Urinary bladder (tissue), 4 donors: ENCODE measurements around the gene H6PD. TPM values are rescaled to one million over a fixed set of nuclear protein-coding genes. Genes with fewer than 3 reads are reported as not detected.

ENCODE experiments used
- DNase-seq: peaks from one replicate; pipeline ENCODE4 v3.0.0-alpha.2; 2015; ENCODE audit errors: extremely low spot score
- H3K27ac ChIP-seq: one replicate; pipeline ENCODE4 v1.5.1; 2013; ENCODE audit warnings: low read depth, mild to moderate bottlenecking, moderate library complexity
- H3K36me3 ChIP-seq: one replicate; pipeline ENCODE4 v1.6.1; 2013; ENCODE audit warnings: mild to moderate bottlenecking, moderate library complexity; ENCODE audit not compliant: insufficient read depth
- H3K4me1 ChIP-seq: one replicate; pipeline ENCODE4 v1.6.1; 2013; ENCODE audit warnings: mild to moderate bottlenecking, moderate library complexity; ENCODE audit not compliant: insufficient read depth
- H3K4me3 ChIP-seq: one replicate; pipeline ENCODE4 v1.5.1; 2013; ENCODE audit warnings: low read depth, low read length
- WGBS: extraction: QIAGEN DNeasy Blood & Tissue Kit; methylation state at CpG from one replicate; pipeline ENCODE4 v1.1.7; 2013; 5-methylcytosine and 5-hydroxymethylcytosine counted together
- polyA plus RNA-seq: library from polyadenylated mRNA; stranded (reverse); fragments of 200-250 nt; gene quantifications from one replicate; pipeline ENCODE4 v1.2.3, GENCODE V29; 2013
- total RNA-seq: library from RNA; depleted of rRNA; stranded (reverse); fragments of >200 nt; gene quantifications from one replicate; pipeline ENCODE4 v1.2.3, GENCODE V29; 2014
- donor health status: healthy with polysubstance abuse.
- donor health status: healthy.

H6PD gene
- total and polyA plus RNA-seq, 2 donors, result 26.6 to 32.6 TPM

DNA sequence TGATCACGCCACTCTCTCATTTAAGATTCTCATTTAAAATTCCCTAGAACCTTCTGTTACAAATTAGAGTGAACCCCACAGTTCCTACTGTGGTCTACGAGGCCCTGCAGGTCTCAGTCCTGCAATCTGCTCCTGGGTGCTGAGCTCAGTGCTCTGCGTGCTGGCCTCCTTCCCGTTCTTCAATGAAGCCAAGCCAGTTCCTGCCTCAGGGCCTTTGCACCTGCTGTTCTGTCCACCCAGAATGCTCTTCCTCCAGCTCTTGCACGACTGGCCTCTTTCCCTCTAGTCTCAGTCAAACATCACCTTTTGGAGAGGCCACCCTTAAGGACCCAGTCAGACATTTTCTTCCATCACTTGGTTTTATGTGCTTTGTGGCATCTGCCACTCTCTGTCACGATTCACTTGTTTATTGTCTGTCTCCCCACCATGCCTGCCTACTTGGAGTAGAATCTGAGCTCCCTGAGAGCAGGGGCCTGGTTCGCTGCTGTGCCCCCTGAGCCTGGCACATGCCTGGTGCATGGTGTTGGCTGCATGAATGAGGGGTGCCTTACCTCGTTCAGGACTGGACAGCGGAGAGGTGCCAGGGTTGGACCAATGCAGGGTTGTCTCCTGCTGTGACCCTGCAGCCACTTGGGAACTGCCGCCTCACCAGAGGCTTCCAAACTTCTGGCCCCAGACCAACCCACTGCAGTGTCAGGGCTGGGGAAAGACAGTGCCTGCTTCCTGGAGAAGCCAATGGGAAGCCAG lies 9.7 kb upstream of the H6PD start:
- no peak overlapping the region for H3K4me3 ChIP-seq
- H3K27ac ChIP-seq, result no peak overlapping the region
- no peak for DNase-seq
- H3K4me1 ChIP-seq, result no peaks in the 10 kb centered on the region
- no peaks in the 10 kb centered on the region for H3K36me3 ChIP-seq
- 90% methylated on average over 10 of the region's 10 CpGs for WGBS

- DNase-seq, result no peak
- Histone ChIP-seq H3K4me1 (no peaks in the 10 kb centered on the region), H3K36me3 (no peaks in the 10 kb centered on the region), H3K27ac (no peak overlapping the region), H3K4me3 (no peak overlapping the region)
- 51% methylated on average over 5 of the region's 5 CpGs for WGBS
These were observed 9.2 kb upstream of the H6PD start for GRCh38 chr1:9225411-9225785.

GRCh38 chr1:9228609-9229008 lies 6.0 kb upstream of the H6PD start:
- Histone ChIP-seq H3K4me1 (no peaks in the 10 kb centered on the region), H3K36me3 (no peaks in the 10 kb centered on the region), H3K4me3 (no peak overlapping the region), H3K27ac (no peak overlapping the region)
- no peak for DNase-seq
- WGBS, result 78% methylated on average over 4 of the region's 4 CpGs

DNA sequence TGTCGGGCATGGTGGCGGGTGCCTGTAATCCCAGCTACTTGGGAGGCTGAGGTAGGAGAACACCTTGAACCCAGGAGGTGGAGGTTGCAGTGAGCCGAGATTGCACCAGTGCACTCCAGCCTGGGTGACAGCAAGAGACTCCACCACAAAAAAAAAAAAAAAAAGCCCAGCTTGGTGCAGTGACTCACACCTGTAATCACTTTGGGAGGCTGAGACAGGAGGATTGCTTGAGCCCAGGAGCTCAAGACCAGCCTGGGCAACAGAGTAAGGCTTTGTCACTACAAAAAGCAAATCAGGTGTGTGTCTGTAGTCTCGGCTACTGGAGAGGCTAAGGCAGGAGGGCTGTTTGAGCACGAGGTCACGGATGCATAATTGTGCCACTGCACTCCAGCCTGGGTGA lies 5.0 kb upstream of the H6PD start:
- Histone ChIP-seq H3K36me3 (no peaks in the 10 kb centered on the region), H3K4me3 (no peak overlapping the region), H3K27ac (no peak overlapping the region), H3K4me1 (no peaks in the 10 kb centered on the region)
- 93% methylated on average over 6 of the region's 6 CpGs for WGBS
- DNase-seq, result no peak

DNA sequence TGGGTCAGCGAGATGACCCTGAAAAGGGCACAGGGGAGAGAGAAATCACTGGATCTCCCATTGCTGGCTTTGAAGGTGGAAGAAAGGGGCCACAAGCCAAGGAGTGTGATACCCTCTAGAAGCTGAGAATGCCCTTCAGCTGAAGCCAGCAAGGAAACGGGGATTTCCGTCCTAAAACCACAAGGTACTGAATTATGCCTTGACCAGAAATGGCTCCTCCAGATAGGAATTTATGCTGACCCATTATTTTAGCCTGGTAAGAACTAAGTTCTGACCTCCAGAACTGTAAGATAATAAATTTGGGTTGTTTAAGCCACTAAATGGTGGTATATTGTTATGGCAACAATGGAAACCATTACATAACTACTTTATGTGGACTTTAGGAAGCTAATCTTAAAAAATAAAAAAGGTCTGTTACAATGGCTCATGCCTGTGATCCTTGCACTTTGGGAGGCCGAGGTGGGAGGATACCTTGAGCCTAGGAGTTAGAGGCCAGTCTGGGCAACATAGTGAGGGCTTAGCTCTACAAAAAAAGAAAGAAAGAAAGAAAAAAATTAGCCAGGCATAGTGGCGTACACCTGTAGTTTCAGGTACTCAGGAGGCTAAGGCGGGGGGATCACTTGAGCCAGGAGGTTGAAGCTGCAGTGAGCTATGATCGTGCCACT lies 3.6 kb upstream of the H6PD start:
- no peak for DNase-seq
- 86% methylated on average over 7 of the region's 7 CpGs for WGBS
- Histone ChIP-seq H3K27ac (no peak overlapping the region), H3K4me3 (no peak overlapping the region), H3K36me3 (no peaks in the 10 kb centered on the region), H3K4me1 (peaks cover 1% of the 10 kb centered on the region)

- H3K4me1 ChIP-seq, result peaks cover 1% of the 10 kb centered on the region
- no peak overlapping the region for H3K4me3 ChIP-seq
- no peak overlapping the region for H3K27ac ChIP-seq
- DNase-seq, result no peak
- H3K36me3 ChIP-seq, result no peaks in the 10 kb centered on the region
- 56% methylated on average over 13 of the region's 13 CpGs for WGBS
These were observed 2.8 kb upstream of the H6PD start for GRCh38 chr1:9231648-9232332.

GRCh38 chr1:9233241-9233941 lies 1.2 kb upstream of the H6PD start:
- DNase-seq, result no peak
- whole genome bisulfite sequencing, result 66% methylated on average over 20 of the region's 20 CpGs
- H3K36me3 ChIP-seq, result no peaks in the 10 kb centered on the region
- H3K4me1 ChIP-seq, result peaks cover 1% of the 10 kb centered on the region
- no peak overlapping the region for H3K4me3 ChIP-seq
- peak overlapping the region; percentile 65 for H3K27ac ChIP-seq

DNA sequence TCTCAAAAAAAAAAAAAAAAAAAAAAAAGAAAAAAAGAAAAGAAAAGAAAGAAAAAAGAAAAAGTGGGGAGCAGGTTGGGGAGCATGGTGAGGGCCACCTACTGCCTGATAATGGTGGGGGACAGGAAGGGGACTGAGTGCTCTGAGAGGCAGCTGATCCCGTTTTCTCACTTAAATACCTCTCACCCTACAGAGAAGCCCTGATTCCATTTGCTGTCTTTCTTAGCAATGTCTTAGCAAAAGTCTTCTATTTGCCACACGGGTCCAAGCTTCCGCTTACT lies 692 bp upstream of the H6PD start:
- DNase-seq, result no peak
- Histone ChIP-seq H3K4me3 (peak overlapping the region; percentile 90), H3K36me3 (no peaks in the 10 kb centered on the region), H3K4me1 (peaks cover 1% of the 10 kb centered on the region), H3K27ac (peak overlapping the region; percentile 81)
- WGBS, result 48% methylated on average over 3 of the region's 3 CpGs

GRCh38 chr1:9235096-9235459 lies 504 bp downstream of the H6PD start:
- Histone ChIP-seq H3K4me1 (peaks cover 3% of the 10 kb centered on the region), H3K27ac (peak overlapping the region; percentile 99), H3K4me3 (peak overlapping the region; percentile 90), H3K36me3 (no peaks in the 10 kb centered on the region)
- under 1% methylated on average over 28 of the region's 28 CpGs for WGBS
- DNase-seq, result no peak

- 83% methylated on average over 10 of the region's 10 CpGs for WGBS
- peak overlapping the region; percentile 99 for H3K27ac ChIP-seq
- no peaks in the 10 kb centered on the region for H3K36me3 ChIP-seq
- peaks cover 3% of the 10 kb centered on the region for H3K4me1 ChIP-seq
- no peak for DNase-seq
- peak overlapping the region; percentile 90 for H3K4me3 ChIP-seq
These were observed 986 bp downstream of the H6PD start for GRCh38 chr1:9235560-9235959.

DNA sequence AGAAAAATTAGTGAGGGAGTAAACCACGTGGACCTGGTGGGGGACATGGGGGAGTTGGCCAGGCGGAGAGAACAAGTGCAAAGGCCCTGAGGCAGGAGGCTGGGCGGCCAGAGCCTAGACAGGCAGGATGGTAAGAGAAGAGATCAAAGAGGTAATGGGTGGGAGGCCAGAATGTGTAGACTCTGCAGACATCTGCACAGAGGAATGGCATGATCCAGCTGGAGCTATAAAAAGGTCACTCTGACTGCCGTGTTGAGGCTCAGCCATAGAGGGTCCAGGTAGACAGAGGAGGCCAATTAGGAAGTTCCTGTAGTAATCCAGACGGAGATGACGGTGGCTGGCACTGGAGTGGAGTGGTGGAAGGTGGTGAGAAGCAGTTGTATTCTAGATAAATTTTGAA lies 3.6 kb downstream of the H6PD start:
- 79% methylated on average over 6 of the region's 6 CpGs for WGBS
- no peak overlapping the region for H3K27ac ChIP-seq
- no peaks in the 10 kb centered on the region for H3K36me3 ChIP-seq
- no peak for DNase-seq
- H3K4me1 ChIP-seq, result peaks cover 6% of the 10 kb centered on the region
- no peak overlapping the region for H3K4me3 ChIP-seq

DNA sequence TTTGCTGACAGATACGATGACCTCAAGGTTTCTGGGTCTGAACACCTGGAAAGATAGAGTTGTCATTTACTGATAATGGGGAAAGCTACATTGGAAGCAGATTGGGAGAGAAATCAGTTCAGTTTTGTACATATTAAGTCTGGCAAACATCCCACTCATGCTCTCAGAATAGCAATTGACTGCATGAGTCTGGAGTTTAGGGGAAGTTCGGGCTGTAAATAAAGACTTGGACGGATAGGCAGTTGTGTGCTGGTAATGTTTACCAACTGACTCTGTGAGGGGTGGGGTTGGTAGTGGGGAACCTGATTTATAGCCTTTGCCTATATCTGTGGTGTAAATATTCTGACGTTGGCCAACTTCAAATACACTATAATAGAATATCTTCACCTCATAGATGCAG lies 4.0 kb downstream of the H6PD start:
- Histone ChIP-seq H3K4me3 (no peak overlapping the region), H3K36me3 (no peaks in the 10 kb centered on the region), H3K4me1 (peaks cover 6% of the 10 kb centered on the region), H3K27ac (no peak overlapping the region)
- DNase-seq, result no peak
- WGBS, result 49% methylated on average over 4 of the region's 4 CpGs

- H3K4me1 ChIP-seq, result peaks cover 6% of the 10 kb centered on the region
- H3K4me3 ChIP-seq, result no peak overlapping the region
- 65% methylated on average over 16 of the region's 16 CpGs for WGBS
- H3K27ac ChIP-seq, result peak overlapping the region; percentile 55
- no peaks in the 10 kb centered on the region for H3K36me3 ChIP-seq
- no peak for DNase-seq
These were observed 5.2 kb downstream of the H6PD start for GRCh38 chr1:9239622-9240401.
